Keratinocyte (primary cell): ENCODE data around the gene TFAP2E. TPM values are rescaled to one million over a fixed set of nuclear protein-coding genes. Genes with fewer than 3 reads are reported as not detected.

Experiments
- DNase-seq: peaks from one replicate; pipeline ENCODE4 v3.0.0-alpha.2; 2011; ENCODE audit warnings: low read depth, missing footprints, low spot score
- FAIRE-seq: peaks from 2 replicates; lab custom pipeline; 2011; peaks lifted over from hg19 to GRCh38; lab: Jason Lieb, UNC
- H2AFZ ChIP-seq: 2 replicates; pipeline ENCODE4 v1.6.0; 2012; ENCODE audit warnings: low read length, control low read depth, inconsistent platforms; ENCODE audit not compliant: control insufficient read depth
- H3K27ac ChIP-seq: 2 replicates; pipeline ENCODE4 v1.5.1; 2011; ENCODE audit warnings: low read length; ENCODE audit not compliant: control insufficient read depth, insufficient read depth
- H3K27me3 ChIP-seq: 3 replicates; pipeline ENCODE4 v1.6.0; 2011; ENCODE audit warnings: low read length; ENCODE audit not compliant: control insufficient read depth, insufficient read depth; ENCODE audit errors: extremely low read depth
- H3K36me3 ChIP-seq, 2 experiments: 2 replicates in 1 of 2; 3 replicates in 1 of 2; pipeline ENCODE4 v1.5.1; 2011; ENCODE audit warnings: low read length in 2 of 2, mild to moderate bottlenecking in 1 of 2; ENCODE audit not compliant: control insufficient read depth in 2 of 2, insufficient read depth in 2 of 2; ENCODE audit errors: extremely low read depth in 1 of 2
- H3K4me1 ChIP-seq: 3 replicates; pipeline ENCODE4 v1.5.1; 2011; ENCODE audit warnings: low read length; ENCODE audit not compliant: control insufficient read depth, insufficient read depth; ENCODE audit errors: extremely low read depth
- H3K4me2 ChIP-seq: 3 replicates; pipeline ENCODE4 v1.6.0; 2011; ENCODE audit warnings: low read depth, low read length; ENCODE audit not compliant: control insufficient read depth, insufficient read depth; ENCODE audit errors: extremely low read depth
- H3K4me3 ChIP-seq, 3 experiments: fragments of 200-600 bp in 1 of 3; sonication (generic) in 1 of 3; 2 replicates in 2 of 3; 3 replicates in 1 of 3; pipeline ENCODE4 v1.5.1; 2011 to 2016; ENCODE audit warnings: low read length in 3 of 3, mild to moderate bottlenecking in 3 of 3, control low read depth in 2 of 3, inconsistent platforms in 1 of 3, low read depth in 1 of 3, mixed read lengths in 1 of 3, mixed run types in 1 of 3, moderate library complexity in 1 of 3; ENCODE audit not compliant: control insufficient read depth in 2 of 3, insufficient read depth in 2 of 3; ENCODE audit errors: extremely low read depth in 1 of 3
- H3K79me2 ChIP-seq: 2 replicates; pipeline ENCODE4 v1.6.0; 2012; ENCODE audit warnings: low read length; ENCODE audit not compliant: control insufficient read depth, insufficient read depth
- H3K9ac ChIP-seq: 3 replicates; pipeline ENCODE4 v1.6.0; 2011; ENCODE audit warnings: low read length; ENCODE audit not compliant: control insufficient read depth, insufficient read depth; ENCODE audit errors: extremely low read depth
- H3K9me1 ChIP-seq: 3 replicates; pipeline ENCODE4 v1.6.0; 2011; ENCODE audit warnings: low read length; ENCODE audit not compliant: control insufficient read depth, insufficient read depth; ENCODE audit errors: extremely low read depth
- H3K9me3 ChIP-seq: 2 replicates; pipeline ENCODE4 v1.5.1; 2012; ENCODE audit warnings: low read depth, low read length; ENCODE audit not compliant: control insufficient read depth
- H4K20me1 ChIP-seq: 3 replicates; pipeline ENCODE4 v1.6.0; 2011; ENCODE audit warnings: low read length; ENCODE audit not compliant: control insufficient read depth, insufficient read depth; ENCODE audit errors: extremely low read depth
- EZH2 ChIP-seq: IDR thresholded peaks from one replicate; pipeline ENCODE4 v1.6.1; 2012; ENCODE audit warnings: inconsistent platforms, mild to moderate bottlenecking, low read length, moderate library complexity
- dilution Hi-C: fragments of 300-500 bp; cut with MboI; formaldehyde crosslinking; loops from one replicate; pipeline ENCODE4 v1.7.0; 2020; ENCODE audit warnings: low sequenced_read_pairs; ENCODE audit not compliant: extremely low pct_ligation_motif_present
- polyA plus RNA-seq, 5 experiments: library from polyadenylated mRNA; depleted of rRNA in 3 of 5; stranded (reverse) in 3 of 5; stranded (forward) in 1 of 5; unstranded in 1 of 5; fragments of >200 nt; gene quantifications; 1 replicate in 1 of 5; 2 replicates in 3 of 5; 3 replicates in 1 of 5; pipeline versions ENCODE4 v1.2.1 to v1.2.3, GENCODE V29; 2011 to 2012; ENCODE audit warnings: missing spikeins in 2 of 5, low read depth in 1 of 5, low replicate concordance in 1 of 5
- TF ChIP-seq, protein P1 (sequence below), 3 experiments: IDR thresholded peaks in 1 of 3; conservative IDR thresholded peaks in 1 of 3; optimal IDR thresholded peaks in 1 of 3; 2 replicates in 2 of 3; 3 replicates in 1 of 3; pipeline versions ENCODE3 to v1.5.1; 2011; ENCODE audit warnings: low read length in 3 of 3, mild to moderate bottlenecking in 3 of 3, moderate library complexity in 2 of 3, control low read depth in 1 of 3, inconsistent platforms in 1 of 3; ENCODE audit not compliant: insufficient read depth in 2 of 3; ENCODE audit errors: extremely low read depth in 1 of 3

TFAP2E gene
- polyA plus RNA-seq, 1 donor (not counting 4 experiments of a cell fraction or from before 2014, with no cell fraction given), result 0.26 TPM

DNA sequence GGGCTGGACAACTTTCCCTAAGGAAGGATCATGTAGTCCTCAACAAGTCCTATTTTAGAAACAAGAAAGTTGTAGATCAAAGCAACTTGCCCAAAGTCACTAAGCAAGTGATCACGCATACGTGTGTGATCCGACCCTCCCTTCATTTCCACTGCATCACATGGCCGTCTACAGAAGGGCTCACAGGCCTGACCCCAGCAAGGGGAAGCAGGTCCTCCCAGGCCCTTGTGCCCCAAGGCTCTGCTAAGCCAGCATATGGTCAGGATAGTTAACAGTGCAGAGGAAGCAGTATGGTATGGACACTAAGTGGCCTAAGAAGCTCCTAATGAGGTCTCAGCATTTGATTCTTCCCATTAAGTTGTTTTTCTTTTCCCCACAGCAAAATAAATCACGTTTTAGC lies 24.8 kb downstream of the TFAP2E start:
- Histone ChIP-seq H3K27me3 (no peaks in the 10 kb centered on the region), H3K4me1 (no peaks in the 10 kb centered on the region), H3K9me3 (no peaks in the 10 kb centered on the region), H3K9ac (no peak overlapping the region), H3K27ac (no peak overlapping the region), H3K4me2 (no peak overlapping the region), H2AFZ (no peak overlapping the region), H3K79me2 (no peaks in the 10 kb centered on the region), H3K9me1 (no peaks in the 10 kb centered on the region), H3K4me3 (no peak overlapping the region), H3K36me3 (peaks cover 3 to 13% of the 10 kb centered on the region in 2 experiments), H4K20me1 (no peaks in the 10 kb centered on the region)
- TF ChIP-seq EZH2, result no peak
- TF ChIP-seq, protein P1, sequence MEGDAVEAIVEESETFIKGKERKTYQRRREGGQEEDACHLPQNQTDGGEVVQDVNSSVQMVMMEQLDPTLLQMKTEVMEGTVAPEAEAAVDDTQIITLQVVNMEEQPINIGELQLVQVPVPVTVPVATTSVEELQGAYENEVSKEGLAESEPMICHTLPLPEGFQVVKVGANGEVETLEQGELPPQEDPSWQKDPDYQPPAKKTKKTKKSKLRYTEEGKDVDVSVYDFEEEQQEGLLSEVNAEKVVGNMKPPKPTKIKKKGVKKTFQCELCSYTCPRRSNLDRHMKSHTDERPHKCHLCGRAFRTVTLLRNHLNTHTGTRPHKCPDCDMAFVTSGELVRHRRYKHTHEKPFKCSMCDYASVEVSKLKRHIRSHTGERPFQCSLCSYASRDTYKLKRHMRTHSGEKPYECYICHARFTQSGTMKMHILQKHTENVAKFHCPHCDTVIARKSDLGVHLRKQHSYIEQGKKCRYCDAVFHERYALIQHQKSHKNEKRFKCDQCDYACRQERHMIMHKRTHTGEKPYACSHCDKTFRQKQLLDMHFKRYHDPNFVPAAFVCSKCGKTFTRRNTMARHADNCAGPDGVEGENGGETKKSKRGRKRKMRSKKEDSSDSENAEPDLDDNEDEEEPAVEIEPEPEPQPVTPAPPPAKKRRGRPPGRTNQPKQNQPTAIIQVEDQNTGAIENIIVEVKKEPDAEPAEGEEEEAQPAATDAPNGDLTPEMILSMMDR (optimal IDR thresholded peaks at IDR 0.05 in 1 of 3, IDR thresholded peaks at IDR 0.05 in 1 of 3, conservative IDR thresholded peaks at IDR 0.05 in 1 of 3; ENCODE audit: extremely low read depth in 1 of 3, insufficient read depth in 2 of 3, low read length in 3 of 3), result no peak
- DNase-seq, result no peak
- no peak for FAIRE-seq
- dilution Hi-C loops, result no loop called here

DNA sequence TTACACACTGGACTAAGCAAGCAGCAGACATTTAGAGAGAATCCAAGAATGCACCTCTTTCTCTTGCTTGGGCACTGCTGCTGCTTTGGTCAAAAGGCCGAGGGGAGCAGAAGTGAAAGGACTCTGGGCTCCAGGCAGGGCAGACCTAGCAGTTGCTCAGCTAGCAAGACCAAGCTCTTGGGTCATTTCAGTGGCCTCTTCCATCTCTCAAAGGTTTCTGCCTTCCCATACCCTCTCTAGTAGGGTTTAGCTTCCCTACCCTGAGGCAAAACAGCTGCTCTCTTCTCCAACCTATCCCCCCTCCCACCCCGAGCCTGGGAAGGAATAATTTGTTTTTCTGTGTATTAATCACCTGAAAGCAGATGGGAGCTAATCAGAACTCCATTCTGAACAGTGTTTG lies 25.8 kb downstream of the TFAP2E start:
- Histone ChIP-seq H3K79me2 (no peaks in the 10 kb centered on the region), H3K27me3 (no peaks in the 10 kb centered on the region), H3K9me1 (no peaks in the 10 kb centered on the region), H2AFZ (no peak overlapping the region), H4K20me1 (no peaks in the 10 kb centered on the region), H3K9ac (no peak overlapping the region), H3K4me1 (no peaks in the 10 kb centered on the region), H3K4me3 (no peak overlapping the region), H3K36me3 (peaks cover 12 to 19% of the 10 kb centered on the region in 2 experiments), H3K4me2 (no peak overlapping the region), H3K9me3 (no peaks in the 10 kb centered on the region), H3K27ac (no peak overlapping the region)
- TF ChIP-seq, protein P1 (optimal IDR thresholded peaks at IDR 0.05 in 1 of 3, IDR thresholded peaks at IDR 0.05 in 1 of 3, conservative IDR thresholded peaks at IDR 0.05 in 1 of 3; ENCODE audit: extremely low read depth in 1 of 3, insufficient read depth in 2 of 3, low read length in 3 of 3), result no peak
- DNase-seq, result no peak
- dilution Hi-C loops, result no loop called here
- FAIRE-seq, result no peak
